Activated CD4-positive, CD25-positive, alpha-beta regulatory T cell treated with anti-CD3 and anti-CD28 coated beads, Interleukin-2, amount 50 U/mL, for 16 hours (primary cell): ENCODE measurements around the gene OR5AU1.

Experiments used
- DNase-seq: peaks from one replicate; pipeline ENCODE4 v3.0.0-alpha.2; 2020; ENCODE audit warnings: low read depth, low spot score

The OR5AU1 gene

GRCh38 chr14:21107283-21107800 lies 48.5 kb downstream of the OR5AU1 start:
- no peak for DNase-seq

DNA sequence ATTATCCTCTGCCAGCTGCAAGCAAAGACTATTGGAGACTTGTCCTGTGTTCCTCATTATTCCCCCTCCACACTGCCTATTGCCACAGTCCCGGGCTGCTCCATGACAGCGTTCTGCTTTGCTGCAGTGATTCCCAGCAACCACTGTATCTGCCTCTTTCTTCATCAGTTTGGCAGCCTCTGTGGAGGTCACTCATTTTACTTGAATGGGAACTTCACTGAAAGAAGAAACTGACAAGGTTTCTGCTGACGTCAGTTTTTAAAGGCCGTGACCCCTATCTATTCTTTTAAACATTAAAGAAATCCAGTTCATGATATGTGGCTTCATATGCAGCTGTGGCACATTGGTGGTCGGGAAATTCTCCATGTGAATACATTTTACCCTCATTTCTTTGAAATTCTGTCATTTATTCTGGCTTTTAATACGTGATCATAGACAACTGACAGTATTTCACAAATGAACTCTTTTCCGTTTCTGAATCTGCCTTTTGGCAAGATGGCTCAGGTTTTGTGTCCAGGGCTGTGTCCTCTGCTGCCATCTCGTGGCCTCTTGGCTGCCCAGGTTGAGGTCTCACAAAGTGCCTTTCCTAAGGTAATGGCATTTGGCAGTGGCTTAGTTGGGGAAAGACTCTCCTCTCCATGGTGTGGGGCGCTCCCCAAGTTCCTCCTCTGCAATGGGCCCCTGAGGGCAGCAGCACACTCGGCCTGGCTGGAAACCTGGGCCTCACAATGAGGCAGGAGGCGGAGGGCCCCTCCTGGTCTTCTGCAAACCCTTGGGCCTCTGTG lies 49.2 kb downstream of the OR5AU1 start:
- peak; percentile 61 for DNase-seq

DNA sequence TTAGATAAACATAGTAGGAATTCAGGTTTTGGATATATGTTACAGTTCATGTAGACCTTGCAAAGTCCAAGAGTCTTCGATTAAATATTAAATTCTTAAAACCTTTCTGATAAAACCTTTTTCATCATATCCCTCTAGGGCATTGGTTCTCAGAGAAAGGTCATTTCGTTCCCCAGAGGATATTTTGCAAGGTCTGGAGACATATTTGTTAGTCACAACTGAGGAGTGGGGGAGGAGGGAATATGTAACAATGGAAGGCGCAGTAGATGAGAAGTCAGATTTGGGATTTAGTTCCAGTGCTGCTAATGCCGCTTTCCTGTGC lies 49.7 kb downstream of the OR5AU1 start:
- no peak for DNase-seq

DNA sequence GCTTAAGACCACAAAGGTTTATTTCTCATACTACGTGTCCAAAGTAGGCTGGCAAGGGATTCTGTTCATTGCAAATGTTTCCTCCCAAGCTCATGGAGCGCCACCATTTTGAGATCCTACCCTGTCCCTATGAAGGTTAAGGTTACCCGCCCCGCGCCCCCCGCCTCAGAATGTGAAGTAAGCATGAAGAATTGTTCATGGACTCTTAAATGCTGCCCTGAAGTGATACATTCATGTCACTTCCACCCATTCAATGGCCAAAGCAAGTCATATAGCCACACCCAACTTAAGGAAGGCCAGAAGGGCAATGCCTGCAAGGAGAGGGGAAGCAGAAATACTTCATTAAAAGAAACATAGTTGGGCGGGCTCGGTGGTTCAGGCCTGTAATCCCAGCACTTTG lies 50.8 kb downstream of the OR5AU1 start:
- DNase-seq, result no peak
